HepG2 (cell line): ENCODE results near the gene CFAP46.

Source experiments
- ERF ChIP-seq: IDR thresholded peaks from 2 replicates; pipeline ENCODE4 v1.6.1; 2018; ENCODE audit warnings: missing biosample characterization, missing genetic modification reagents
- ZNF550 ChIP-seq: sonication (generic); formaldehyde crosslinking; IDR thresholded peaks from 2 replicates; pipeline ENCODE4 v1.4.0; 2020; ENCODE audit warnings: mild to moderate bottlenecking, missing genetic modification reagents, borderline replicate concordance

GRCh38 chr10:132842397-132842796 is 100.0 kb downstream of the CFAP46 start:
- TF ChIP-seq ZNF550 (no peak), ERF (CRISPR knock-in tag) (no peak)
